Cardiac muscle cell (in vitro differentiated cells and primary cell): ENCODE results near the gene GNA12. TPM values are rescaled to one million over a fixed set of nuclear protein-coding genes. Genes with fewer than 3 reads are reported as not detected.
"Not testable (repeated sequence)": the region's sequence is repeated elsewhere in the genome, so short reads cannot be mapped to it uniquely, and the experiment has no call there.

Source experiments
- DNase-seq, 2 donors: peaks; one replicate each; pipeline versions ENCODE4 v3.0.0 to v3.0.0-alpha.2; 2010 to 2017; ENCODE audit warnings: low read depth in 1 of 2, low spot score in 1 of 2
- H3K27ac ChIP-seq: fragments of 200-600 bp; sonication (generic); 2 replicates; pipeline ENCODE4 v1.5.1; 2016
- H3K27me3 ChIP-seq: fragments of 200-600 bp; sonication (generic); 2 replicates; pipeline ENCODE4 v1.6.0; 2016; ENCODE audit warnings: control low read depth
- H3K36me3 ChIP-seq: fragments of 200-600 bp; sonication (generic); 2 replicates; pipeline ENCODE4 v1.5.1; 2016; ENCODE audit warnings: control low read depth
- H3K4me1 ChIP-seq: fragments of 200-600 bp; sonication (generic); 2 replicates; pipeline ENCODE4 v1.8.1; 2017; ENCODE audit warnings: low read depth, mild to moderate bottlenecking, mixed run types
- H3K4me3 ChIP-seq: fragments of 200-600 bp; sonication (generic); 2 replicates; pipeline ENCODE4 v1.5.1; 2016; ENCODE audit warnings: mild to moderate bottlenecking
- H3K9me3 ChIP-seq: fragments of 200-600 bp; sonication (generic); 2 replicates; pipeline ENCODE4 v1.5.1; 2017; ENCODE audit warnings: low read depth, mild to moderate bottlenecking, control low read depth
- polyA plus RNA-seq: library from polyadenylated mRNA; unstranded; fragments of >200 nt; fragmentation: Nextera tagmentation; extraction: Ambion mirVana; gene quantifications from 2 replicates; pipeline ENCODE4 v1.2.1, GENCODE V29; 2016
- total RNA-seq: library from RNA; depleted of rRNA; stranded (reverse); fragments of >200 nt; gene quantifications from 2 replicates; pipeline ENCODE4 v1.2.3, GENCODE V29; 2016
- TF ChIP-seq, protein P1 (sequence below): IDR thresholded peaks from 2 replicates; pipeline ENCODE4 v1.5.1; 2012; ENCODE audit warnings: low read depth, mild to moderate bottlenecking, low read length

The GNA12 gene
- total and polyA plus RNA-seq, 2 experiments from 2014 or later: 54.4 to 59.1 TPM

- H3K27me3 ChIP-seq: no peaks in the 10 kb centered on the region
- no peak for DNase-seq
- TF ChIP-seq, protein P1, sequence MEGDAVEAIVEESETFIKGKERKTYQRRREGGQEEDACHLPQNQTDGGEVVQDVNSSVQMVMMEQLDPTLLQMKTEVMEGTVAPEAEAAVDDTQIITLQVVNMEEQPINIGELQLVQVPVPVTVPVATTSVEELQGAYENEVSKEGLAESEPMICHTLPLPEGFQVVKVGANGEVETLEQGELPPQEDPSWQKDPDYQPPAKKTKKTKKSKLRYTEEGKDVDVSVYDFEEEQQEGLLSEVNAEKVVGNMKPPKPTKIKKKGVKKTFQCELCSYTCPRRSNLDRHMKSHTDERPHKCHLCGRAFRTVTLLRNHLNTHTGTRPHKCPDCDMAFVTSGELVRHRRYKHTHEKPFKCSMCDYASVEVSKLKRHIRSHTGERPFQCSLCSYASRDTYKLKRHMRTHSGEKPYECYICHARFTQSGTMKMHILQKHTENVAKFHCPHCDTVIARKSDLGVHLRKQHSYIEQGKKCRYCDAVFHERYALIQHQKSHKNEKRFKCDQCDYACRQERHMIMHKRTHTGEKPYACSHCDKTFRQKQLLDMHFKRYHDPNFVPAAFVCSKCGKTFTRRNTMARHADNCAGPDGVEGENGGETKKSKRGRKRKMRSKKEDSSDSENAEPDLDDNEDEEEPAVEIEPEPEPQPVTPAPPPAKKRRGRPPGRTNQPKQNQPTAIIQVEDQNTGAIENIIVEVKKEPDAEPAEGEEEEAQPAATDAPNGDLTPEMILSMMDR: no peak
- H3K36me3 ChIP-seq: peaks cover 12% of the 10 kb centered on the region
- H3K4me1 ChIP-seq: peaks cover 22% of the 10 kb centered on the region
- H3K27ac ChIP-seq: peak overlapping the region; percentile 68
- no peaks in the 10 kb centered on the region for H3K9me3 ChIP-seq
- no peak overlapping the region for H3K4me3 ChIP-seq
Measured at GRCh38 chr7:2729031-2729892, 114.8 kb downstream of the GNA12 start.

DNA sequence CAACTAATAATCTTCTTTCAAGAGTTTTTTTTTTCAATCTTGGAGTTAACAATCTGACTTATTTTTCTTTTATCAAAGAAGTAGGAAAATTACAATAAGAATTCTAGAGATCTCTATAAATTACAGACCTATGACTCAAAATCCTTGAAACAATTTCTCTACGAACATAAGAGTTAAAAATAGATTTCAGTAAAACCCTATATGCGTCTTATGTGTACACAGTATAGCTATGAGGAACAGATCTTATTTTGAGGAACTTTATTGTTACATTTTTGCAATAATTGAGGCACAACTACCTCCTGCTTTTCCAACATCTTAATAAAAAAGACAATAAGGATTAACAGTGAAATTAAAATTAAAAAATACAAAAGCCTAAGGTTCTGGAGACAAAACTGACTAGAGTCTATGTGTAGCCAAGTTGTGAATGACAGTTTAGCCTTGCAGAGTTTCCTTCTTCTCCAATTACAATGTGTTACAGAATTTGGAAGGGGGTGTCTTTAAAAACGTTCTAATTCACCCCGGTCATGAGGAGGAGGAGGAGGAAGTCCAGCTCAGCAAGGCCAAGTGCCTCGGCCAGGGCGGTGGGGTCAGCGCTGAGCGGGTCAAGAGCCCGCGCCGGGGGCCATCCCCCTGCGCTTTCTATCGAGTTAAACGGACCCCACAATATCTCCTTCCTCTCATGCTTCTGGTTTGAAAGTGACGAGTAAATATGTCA is 115.6 kb downstream of the GNA12 start:
- H3K36me3 ChIP-seq: peaks cover 12% of the 10 kb centered on the region
- DNase-seq: no peak
- H3K27ac ChIP-seq: peak overlapping the region; percentile 68

DNA sequence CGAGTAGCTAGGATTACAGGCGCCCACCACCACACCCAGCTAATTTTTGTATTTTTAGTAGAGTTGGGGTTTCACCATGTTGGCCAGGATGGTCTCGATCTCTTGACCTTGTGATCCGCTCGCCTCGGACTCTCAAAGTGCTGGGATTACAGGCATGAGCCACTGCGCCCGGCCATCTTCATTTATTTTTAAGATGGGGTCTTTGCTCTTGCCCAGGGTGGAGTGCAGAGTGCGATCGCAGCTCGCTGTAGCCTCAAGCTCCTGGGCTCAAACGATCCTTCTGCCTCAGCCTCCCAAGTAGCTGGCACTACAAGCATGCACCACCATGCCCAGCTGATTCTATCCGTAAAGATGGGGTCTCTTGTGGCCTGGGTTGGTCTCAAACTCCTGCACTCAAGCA is 116.9 kb downstream of the GNA12 start:
- Histone ChIP-seq H3K36me3 (peaks cover 12% of the 10 kb centered on the region), H3K4me1 (peaks cover 13% of the 10 kb centered on the region)
- not testable (repeated sequence) for H3K27ac ChIP-seq, DNase-seq, H3K9me3 ChIP-seq, H3K4me3 ChIP-seq, H3K27me3 ChIP-seq

More for the DNA sequence above, 115.6 kb downstream of the GNA12 start:
- Histone ChIP-seq H3K4me3 (no peak overlapping the region), H3K4me1 (peaks cover 20% of the 10 kb centered on the region), H3K9me3 (no peaks in the 10 kb centered on the region), H3K27me3 (no peaks in the 10 kb centered on the region)
- TF ChIP-seq, protein P1: no peak

GRCh38 chr7:2726316-2727018 is 117.6 kb downstream of the GNA12 start:
- TF ChIP-seq, protein P1: no peak
- DNase-seq: no peak

DNA sequence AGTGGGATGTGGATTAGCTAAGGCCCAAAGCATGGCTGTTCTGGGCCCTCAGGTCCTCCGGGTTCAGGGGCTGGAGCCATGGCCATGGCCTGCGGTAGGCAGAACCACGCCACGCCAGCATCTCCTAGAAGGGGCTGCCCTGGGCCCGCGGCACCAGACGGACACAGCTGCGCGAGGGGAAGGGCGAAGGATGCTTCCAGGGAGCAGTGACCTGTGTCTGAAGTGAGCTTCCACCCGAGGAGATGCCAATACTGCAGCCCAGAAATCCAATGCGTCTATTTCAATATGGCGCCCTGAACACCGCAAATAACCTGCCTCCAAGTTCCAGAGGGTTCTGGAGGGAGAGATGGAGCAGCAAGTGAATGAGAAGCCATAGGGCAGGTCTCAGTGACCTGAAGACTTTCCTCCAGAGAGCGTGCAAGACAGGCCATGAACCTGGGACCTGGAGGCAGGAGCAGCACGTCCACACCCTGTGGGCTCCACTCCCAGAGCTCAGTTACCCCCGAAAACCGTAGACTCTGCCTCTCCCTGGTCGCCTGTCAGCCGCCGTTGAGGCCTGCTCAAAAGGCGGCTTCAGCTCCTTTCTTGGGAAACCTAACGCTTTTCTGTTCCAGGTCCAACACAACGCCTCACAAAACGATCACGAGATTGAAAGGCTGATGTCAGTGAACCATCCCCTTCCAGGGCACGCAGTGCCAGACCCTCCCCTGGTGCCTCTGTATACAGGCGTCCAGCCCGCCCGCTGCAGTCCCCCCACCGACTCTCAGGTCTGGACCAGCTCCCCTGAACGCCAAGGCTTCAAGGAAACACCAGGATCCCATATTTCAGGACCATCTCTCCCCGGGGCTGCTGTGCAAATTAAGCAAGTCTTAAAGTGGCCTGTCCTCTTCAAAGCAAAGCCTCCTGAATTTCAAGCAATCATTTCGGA is 118.7 kb downstream of the GNA12 start:
- H3K4me1 ChIP-seq: peaks cover 13% of the 10 kb centered on the region
- peaks cover 4% of the 10 kb centered on the region for H3K36me3 ChIP-seq
- DNase-seq: no peak
- no peaks in the 10 kb centered on the region for H3K9me3 ChIP-seq
- no peak overlapping the region for H3K27ac ChIP-seq
- no peaks in the 10 kb centered on the region for H3K27me3 ChIP-seq
- H3K4me3 ChIP-seq: no peak overlapping the region
- TF ChIP-seq, protein P1: no peak

More at GRCh38 chr7:2726316-2727018, 117.6 kb downstream of the GNA12 start:
- no peak overlapping the region for H3K4me3 ChIP-seq
- peaks cover 13% of the 10 kb centered on the region for H3K4me1 ChIP-seq
- no peaks in the 10 kb centered on the region for H3K9me3 ChIP-seq
- H3K27me3 ChIP-seq: no peaks in the 10 kb centered on the region
- no peak overlapping the region for H3K27ac ChIP-seq
- peaks cover 12% of the 10 kb centered on the region for H3K36me3 ChIP-seq
